H1 (cell line): ENCODE data around the gene SLC6A18. TPM values are rescaled to one million over a fixed set of nuclear protein-coding genes. Genes with fewer than 3 reads are reported as not detected.

Source experiments
- CTCF ChIA-PET: fragments of 300-600 bp; sonication (Branson Sonifier 250); formaldehyde crosslinking; loops from one replicate; lab custom pipeline; 2021; ENCODE audit not compliant: partially characterized antibody; lab: Charles Lee
- POLR2A ChIA-PET: fragments of 300-600 bp; sonication (Branson Sonifier 250); formaldehyde crosslinking; loops from one replicate; lab custom pipeline; 2021; ENCODE audit warnings: inconsistent platforms; ENCODE audit not compliant: partially characterized antibody; lab: Charles Lee
- DNase-seq, 2 experiments: peaks; one replicate each; pipeline versions ENCODE4 v3.0.0 to v3.0.0-alpha.2; 2010 to 2022; ENCODE audit warnings: low spot score in 2 of 2, low read depth in 1 of 2, mixed read lengths in 1 of 2
- FAIRE-seq: peaks from 2 replicates; lab custom pipeline; 2011; peaks lifted over from hg19 to GRCh38; lab: Jason Lieb, UNC
- H2AFZ ChIP-seq: 2 replicates; pipeline ENCODE4 v1.8.1; 2012; ENCODE audit warnings: low read length, inconsistent platforms
- H2AK5ac ChIP-seq: 2 replicates; pipeline ENCODE4 v1.6.1; 2013; ENCODE audit warnings: low read depth, low read length
- H2BK120ac ChIP-seq: replicated peaks from 2 replicates; pipeline ENCODE3; 2013; ENCODE audit warnings: low read depth, low read length, inconsistent platforms
- H2BK12ac ChIP-seq: 2 replicates; pipeline ENCODE4 v1.6.1; 2013; ENCODE audit warnings: low read depth, low read length
- H2BK15ac ChIP-seq: 2 replicates; pipeline ENCODE4 v1.6.1; 2013; ENCODE audit warnings: low read length
- H2BK20ac ChIP-seq: 2 replicates; pipeline ENCODE4 v1.6.1; 2013; ENCODE audit warnings: low read length
- H2BK5ac ChIP-seq: 2 replicates; pipeline ENCODE4 v1.6.1; 2013; ENCODE audit warnings: low read depth, low read length
- H3K14ac ChIP-seq: 2 replicates; pipeline ENCODE4 v1.6.1; 2013; ENCODE audit warnings: inconsistent platforms; ENCODE audit not compliant: insufficient read length
- H3K18ac ChIP-seq: 2 replicates; pipeline ENCODE4 v1.6.1; 2013; ENCODE audit warnings: low read length; ENCODE audit errors: extremely low read depth
- H3K23ac ChIP-seq: 2 replicates; pipeline ENCODE4 v1.6.1; 2013; ENCODE audit warnings: inconsistent platforms; ENCODE audit not compliant: insufficient read length
- H3K23me2 ChIP-seq: 2 replicates; pipeline ENCODE4 v1.6.1; 2013; ENCODE audit warnings: low read depth, low read length
- H3K27ac ChIP-seq: 2 replicates; pipeline ENCODE4 v1.6.1; 2011; ENCODE audit warnings: low read depth, low read length, inconsistent platforms
- H3K27me3 ChIP-seq, 4 experiments: replicated peaks in 1 of 4; 1 replicate in 1 of 4; 2 replicates in 3 of 4; pipeline versions ENCODE4 v1.6.1 to v1.8.1; 2011 to 2013; ENCODE audit warnings: low read length in 3 of 4, mild to moderate bottlenecking in 3 of 4, inconsistent platforms in 2 of 4, mixed read lengths in 2 of 4, moderate library complexity in 1 of 4; ENCODE audit not compliant: control insufficient read depth in 3 of 4, insufficient read depth in 3 of 4; ENCODE audit errors: extremely low read depth in 1 of 4
- H3K36me3 ChIP-seq, 4 experiments: 2 replicates each; pipeline versions ENCODE4 v1.6.1 to v1.8.1; 2011 to 2013; ENCODE audit warnings: mild to moderate bottlenecking in 4 of 4, low read length in 3 of 4, moderate library complexity in 2 of 4, control low read depth in 1 of 4, inconsistent platforms in 1 of 4; ENCODE audit not compliant: insufficient read depth in 4 of 4, control insufficient read depth in 2 of 4
- H3K4ac ChIP-seq: replicated peaks from 2 replicates; pipeline ENCODE3; 2013; ENCODE audit warnings: low read length, low read depth, mixed read lengths, inconsistent platforms; ENCODE audit not compliant: insufficient read length
- H3K4me1 ChIP-seq, 4 experiments: replicated peaks in 1 of 4; 1 replicate in 1 of 4; 2 replicates in 3 of 4; pipeline versions ENCODE4 v1.6.1 to v1.8.1; 2011 to 2013; ENCODE audit warnings: low read length in 3 of 4, inconsistent platforms in 2 of 4, mixed read lengths in 1 of 4; ENCODE audit not compliant: insufficient read depth in 4 of 4, control insufficient read depth in 3 of 4
- H3K4me2 ChIP-seq, 2 experiments: 2 replicates each; pipeline versions ENCODE4 v1.6.1 to v1.8.1; 2011 to 2013; ENCODE audit warnings: low read depth in 2 of 2, low read length in 2 of 2, control low read depth in 1 of 2, inconsistent platforms in 1 of 2, mild to moderate bottlenecking in 1 of 2; ENCODE audit not compliant: insufficient read depth in 1 of 2
- H3K4me3 ChIP-seq, 4 experiments: fragments of 200-600, 300-600 bp in 1 of 4; sonication (generic), shearing (Covaris generic), sonication (Bioruptor Twin) in 1 of 4; 2 replicates each; pipeline versions ENCODE4 v1.5.1 to v1.8.1; 2011 to 2016; ENCODE audit warnings: low read length in 4 of 4, low read depth in 3 of 4, control low read depth in 2 of 4, inconsistent platforms in 2 of 4, mild to moderate bottlenecking in 2 of 4, mixed read lengths in 1 of 4, moderate library complexity in 1 of 4; ENCODE audit not compliant: insufficient read depth in 2 of 4; ENCODE audit errors: extremely low read depth in 1 of 4
- H3K56ac ChIP-seq: replicated peaks from 2 replicates; pipeline ENCODE3; 2013; ENCODE audit warnings: low read depth, mild to moderate bottlenecking, mixed read lengths, low read length, inconsistent platforms; ENCODE audit not compliant: insufficient read length
- H3K79me1 ChIP-seq: 2 replicates; pipeline ENCODE4 v1.6.1; 2013; ENCODE audit warnings: low read depth, low read length, control low read depth
- H3K79me2 ChIP-seq, 2 experiments: 2 replicates each; pipeline versions ENCODE4 v1.6.1 to v1.8.1; 2012 to 2013; ENCODE audit warnings: low read length in 2 of 2, mild to moderate bottlenecking in 2 of 2, inconsistent platforms in 1 of 2; ENCODE audit not compliant: insufficient read depth in 2 of 2, control insufficient read depth in 1 of 2
- H3K9ac ChIP-seq, 4 experiments: replicated peaks in 1 of 4; 1 replicate in 1 of 4; 2 replicates in 3 of 4; pipeline versions ENCODE4 v1.6.1 to v1.8.1; 2011 to 2013; ENCODE audit warnings: low read depth in 3 of 4, low read length in 3 of 4, control low read depth in 2 of 4, mild to moderate bottlenecking in 2 of 4, moderate library complexity in 2 of 4, inconsistent platforms in 1 of 4; ENCODE audit errors: extremely low read depth in 1 of 4
- H3K9me3 ChIP-seq, 2 experiments: 2 replicates each; pipeline versions ENCODE4 v1.6.1 to v1.8.1; 2012 to 2013; ENCODE audit warnings: mild to moderate bottlenecking in 2 of 2, moderate library complexity in 2 of 2, control low read depth in 1 of 2, inconsistent platforms in 1 of 2, low read depth in 1 of 2, low read length in 1 of 2, mixed read lengths in 1 of 2; ENCODE audit not compliant: insufficient read depth in 2 of 2
- H4K20me1 ChIP-seq, 2 experiments: replicated peaks in 1 of 2; 2 replicates each; pipeline versions ENCODE3 to v1.8.1; 2011 to 2013; ENCODE audit warnings: inconsistent platforms in 2 of 2, low read length in 2 of 2, mild to moderate bottlenecking in 1 of 2; ENCODE audit not compliant: insufficient read depth in 2 of 2, control insufficient read depth in 1 of 2
- H4K5ac ChIP-seq: 2 replicates; pipeline ENCODE4 v1.6.1; 2013; ENCODE audit warnings: low read length, low read depth, mixed read lengths, inconsistent platforms; ENCODE audit not compliant: insufficient read length
- H4K8ac ChIP-seq: 2 replicates; pipeline ENCODE4 v1.8.0; 2013; ENCODE audit warnings: mild to moderate bottlenecking, moderate library complexity, low read length, inconsistent platforms; ENCODE audit not compliant: insufficient read depth; ENCODE audit errors: extremely low read depth
- H4K91ac ChIP-seq: replicated peaks from 2 replicates; pipeline ENCODE3; 2013; ENCODE audit warnings: low read length, mixed read lengths, inconsistent platforms; ENCODE audit not compliant: insufficient read length
- NRF1 ChIP-seq: IDR thresholded peaks from 2 replicates; pipeline ENCODE4 v1.6.1; 2011; ENCODE audit warnings: mild to moderate bottlenecking, low read depth, low read length, improper control_type of control experiment
- SIX5 ChIP-seq: IDR thresholded peaks from 2 replicates; pipeline ENCODE4 v1.6.1; 2011; ENCODE audit warnings: mild to moderate bottlenecking, low read depth, low read length
- WGBS, 2 experiments: shearing (Covaris generic) in 1 of 2; methylation state at CpG; one replicate each; pipeline versions ENCODE4 v1.1.6 to v1.1.7; 2013 to 2015; ENCODE audit warnings: low lambda C conversion rate in 2 of 2, mixed read lengths in 2 of 2, inconsistent platforms in 1 of 2, low coverage in 1 of 2, missing lambda C conversion rate in 1 of 2; ENCODE audit not compliant: insufficient replicate concordance in 2 of 2, insufficient coverage in 1 of 2, insufficient read length in 1 of 2; ENCODE audit errors: extremely low coverage in 1 of 2, missing lambda C conversion rate in 1 of 2; 5-methylcytosine and 5-hydroxymethylcytosine counted together
- polyA plus RNA-seq, 7 experiments: library from polyadenylated mRNA; depleted of rRNA in 3 of 7; stranded (reverse) in 5 of 7; unstranded in 2 of 7; fragments of >200 nt in 5 of 7; fragments of 200-250 nt in 2 of 7; gene quantifications; 1 replicate in 5 of 7; 2 replicates in 1 of 7; 4 replicates in 1 of 7; pipeline versions ENCODE4 v1.2.1 to v1.2.3, GENCODE V29; 2011 to 2013; ENCODE audit warnings: missing spikeins in 2 of 7, mixed read lengths in 2 of 7
- total RNA-seq: library from RNA; stranded (reverse); fragmentation: NEBNext Ultra II Directional; extraction: Animal tissue kit (Norgen Biotek cat#: 25700); gene quantifications from 2 replicates; pipeline ENCODE4 v1.2.1, GENCODE V29; 2021

The SLC6A18 gene
- total and polyA plus RNA-seq, 2 of the 8 experiments (the other 6 are each of a cell fraction or from before 2014, with no cell fraction given) = not detected

- H3K4me1 ChIP-seq = peaks cover 0 to 5% (median 1%) of the 10 kb centered on the region in 4 experiments; a peak in 3 of 7 replicates
- no peak overlapping the region for H4K5ac ChIP-seq
- no peaks in the 10 kb centered on the region; a peak in 1 of 7 replicates for H3K27me3 ChIP-seq
- WGBS, 2 experiments = 88% methylated on average over 12 of the region's 12 CpGs; no CpG with 5 or more reads in 1 of the 2 experiments
- no peak overlapping the region for H2BK5ac ChIP-seq
- DNase-seq (no peak), FAIRE-seq (no peak)
- ChIA-PET POLR2A (no interaction called here), CTCF (interaction anchor here (1.2 kb wide), 1 partner anchor 22 kb away, joined by 3 read pairs; no protein-coding TSS in a partner anchor)
- no peak overlapping the region for H3K4me3 ChIP-seq
- no peak overlapping the region for H3K14ac ChIP-seq
- no peak overlapping the region for H2BK20ac ChIP-seq
- no peak overlapping the region for H3K56ac ChIP-seq
- no peak overlapping the region for H3K18ac ChIP-seq
- H4K91ac ChIP-seq = no peak overlapping the region
- H3K23ac ChIP-seq = no peak overlapping the region
- no peaks in the 10 kb centered on the region for H3K79me2 ChIP-seq
- H2BK15ac ChIP-seq = no peak overlapping the region
- H3K9ac ChIP-seq = no peak overlapping the region
- no peak overlapping the region; the same call in 1 of the 2 replicates for H4K8ac ChIP-seq
- H3K79me1 ChIP-seq = no peaks in the 10 kb centered on the region
- H3K36me3 ChIP-seq = no peaks in the 10 kb centered on the region
- H2BK12ac ChIP-seq = no peak overlapping the region
- peaks cover 0 to 4% of the 10 kb centered on the region in 2 experiments; a peak in 1 of 4 replicates for H3K9me3 ChIP-seq
- peaks cover 0 to 5% of the 10 kb centered on the region in 2 experiments for H4K20me1 ChIP-seq
- H3K4me2 ChIP-seq = no peak overlapping the region
- H2AK5ac ChIP-seq = no peak overlapping the region
- peaks cover 6% of the 10 kb centered on the region; the same call in 1 of the 2 replicates for H3K23me2 ChIP-seq
- no peak overlapping the region for H3K27ac ChIP-seq
- H2BK120ac ChIP-seq = no peak overlapping the region
- TF ChIP-seq SIX5 (no peak), NRF1 (no peak)
- H3K4ac ChIP-seq = no peak overlapping the region
- no peak overlapping the region for H2AFZ ChIP-seq
Measured at GRCh38 chr5:1226231-1226630, 1.1 kb downstream of the SLC6A18 start.
